T-helper 2 cell (primary cell): ENCODE data around the gene C5orf47.

ENCODE experiments used
- DNase-seq, 5 experiments: peaks; one replicate each; pipeline versions ENCODE4 v3.0.0 to v3.0.0-alpha.2; 2012 to 2022
- total RNA-seq, 2 donors: gene quantifications; one replicate each; lab custom pipeline; 2026; lab: John Stamatoyannopoulos, UW

C5orf47 gene, protein sequence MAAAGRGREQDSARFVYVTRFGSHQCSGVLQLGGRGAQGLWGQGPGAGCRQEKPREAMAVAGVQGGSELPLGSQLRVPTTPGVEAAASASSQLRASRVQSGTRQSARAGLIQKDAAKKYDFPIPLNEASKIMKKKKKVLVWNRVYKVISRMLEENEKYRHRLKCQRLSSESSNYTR
- 0.13 to 0.31 reads per million in 2 donors for total RNA-seq

GRCh38 chr5:173988554-173989431 lies at the start of gene C5orf47:
C5orf47 (plus strand) TSS chr5:173989170; CDS start chr5:173989264, 94 bp downstream.
- no peak for DNase-seq

DNA sequence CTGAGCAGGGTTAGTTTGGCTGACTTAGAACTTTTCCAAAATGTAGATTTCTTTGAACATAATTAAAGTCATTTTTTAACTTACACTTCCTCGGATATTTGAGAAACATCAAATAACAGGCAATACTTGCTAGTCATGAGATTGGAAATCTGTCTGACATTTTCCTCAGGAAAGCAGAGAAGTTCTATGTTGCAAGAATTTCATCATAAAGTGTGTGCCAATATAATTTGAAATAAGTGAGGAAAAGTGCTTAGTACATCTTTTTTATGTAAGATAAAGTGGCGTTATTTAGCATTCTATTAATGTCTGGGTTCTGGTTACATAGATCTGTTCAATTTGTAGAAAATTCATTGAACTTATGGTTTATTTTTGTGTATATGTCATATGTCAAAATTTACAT lies 48.7 kb upstream of the C5orf47 start:
- no peak for DNase-seq

GRCh38 chr5:173941102-173941501 lies 47.9 kb upstream of the C5orf47 start:
- DNase-seq = no peak

DNA sequence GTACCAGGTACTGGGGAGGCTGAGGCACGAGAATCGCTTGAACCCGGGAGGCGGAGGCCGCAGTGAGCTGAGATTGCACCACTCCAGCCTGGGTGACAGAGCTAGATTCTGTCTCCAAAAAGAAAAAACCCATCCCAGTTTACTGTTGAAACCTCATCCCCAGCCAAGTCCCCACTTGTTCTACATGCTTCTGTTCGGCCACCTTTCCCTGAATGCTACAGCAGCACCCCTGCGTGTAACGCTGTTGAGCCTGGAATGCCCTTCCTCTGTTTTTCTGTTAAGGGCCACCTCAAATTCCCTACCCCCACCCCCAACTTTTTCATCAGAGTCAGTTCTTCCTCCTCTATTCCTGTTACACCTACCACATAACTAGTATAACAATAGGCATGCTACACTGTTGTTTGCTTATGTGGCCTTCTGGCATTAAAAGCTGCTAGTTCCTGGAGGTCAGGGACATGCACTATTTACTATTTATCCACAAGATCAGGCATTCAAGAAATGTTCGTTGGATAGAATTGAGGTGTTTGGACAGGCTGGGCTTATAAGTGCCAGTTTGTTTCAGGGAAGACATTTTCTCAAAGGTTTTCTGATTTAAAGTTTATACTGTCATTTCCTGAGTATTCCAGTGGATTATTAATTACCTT lies 47.1 kb upstream of the C5orf47 start:
- no peak for DNase-seq

DNA sequence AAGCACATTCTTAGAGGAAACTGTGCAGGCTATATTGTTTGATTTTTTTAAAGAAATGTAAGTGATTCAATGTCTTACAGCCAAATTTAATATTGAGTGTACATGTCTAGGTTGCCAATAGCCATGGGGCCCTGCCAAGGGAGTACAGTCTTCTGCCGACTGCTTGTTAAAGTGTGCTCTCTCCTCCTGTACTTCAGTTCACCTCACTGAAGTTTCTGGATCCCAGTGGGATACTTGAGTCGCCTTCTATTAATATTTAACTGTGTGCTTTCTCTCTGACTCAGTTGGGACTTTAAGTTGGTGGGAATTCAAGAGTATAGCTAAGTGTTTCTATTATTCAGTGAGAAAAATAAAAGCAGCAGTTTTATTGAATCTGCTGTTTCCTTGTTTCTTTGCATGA lies 44.5 kb upstream of the C5orf47 start:
- DNase-seq = no peak

DNA sequence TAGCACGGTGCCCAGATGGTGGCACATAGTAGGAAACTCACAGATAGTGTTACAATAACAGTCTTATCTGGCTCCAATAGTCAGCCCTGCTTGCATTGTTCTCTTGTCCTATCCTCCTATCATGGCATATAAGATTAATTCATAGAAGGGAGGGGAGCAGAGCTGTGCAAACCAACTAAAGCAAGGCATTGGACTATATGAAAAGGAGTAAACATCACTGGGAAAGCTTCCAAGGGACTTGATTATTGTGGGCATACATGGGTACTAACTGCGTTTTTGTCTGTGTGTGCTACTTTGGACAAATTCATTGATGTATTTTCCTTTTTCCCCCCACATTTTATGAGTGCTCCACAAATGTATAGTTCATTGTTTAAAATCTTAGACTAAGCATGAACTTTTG lies 43.8 kb upstream of the C5orf47 start:
- no peak for DNase-seq

DNA sequence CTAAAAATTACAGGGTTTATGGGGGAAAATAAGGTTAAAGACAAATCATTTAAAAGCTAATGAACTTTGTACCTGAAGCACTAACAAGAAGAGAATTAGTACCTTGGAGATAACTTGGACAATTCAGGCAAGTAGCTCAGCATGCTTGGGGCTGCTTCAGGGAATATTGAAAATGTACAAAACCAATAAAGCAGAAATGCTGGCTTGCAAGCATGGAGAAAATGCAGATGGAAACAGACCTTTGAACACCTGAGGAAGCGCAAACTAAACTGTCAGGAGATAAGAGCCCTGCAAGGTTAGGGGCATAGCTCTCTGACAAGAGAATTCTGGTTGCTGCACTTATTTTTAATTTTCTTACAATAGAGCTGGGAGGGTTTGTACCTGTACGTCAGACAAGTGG lies 42.6 kb upstream of the C5orf47 start:
- no peak for DNase-seq

- DNase-seq = no peak
Observed at GRCh38 chr5:173950829-173951228, 38.1 kb upstream of the C5orf47 start.

DNA sequence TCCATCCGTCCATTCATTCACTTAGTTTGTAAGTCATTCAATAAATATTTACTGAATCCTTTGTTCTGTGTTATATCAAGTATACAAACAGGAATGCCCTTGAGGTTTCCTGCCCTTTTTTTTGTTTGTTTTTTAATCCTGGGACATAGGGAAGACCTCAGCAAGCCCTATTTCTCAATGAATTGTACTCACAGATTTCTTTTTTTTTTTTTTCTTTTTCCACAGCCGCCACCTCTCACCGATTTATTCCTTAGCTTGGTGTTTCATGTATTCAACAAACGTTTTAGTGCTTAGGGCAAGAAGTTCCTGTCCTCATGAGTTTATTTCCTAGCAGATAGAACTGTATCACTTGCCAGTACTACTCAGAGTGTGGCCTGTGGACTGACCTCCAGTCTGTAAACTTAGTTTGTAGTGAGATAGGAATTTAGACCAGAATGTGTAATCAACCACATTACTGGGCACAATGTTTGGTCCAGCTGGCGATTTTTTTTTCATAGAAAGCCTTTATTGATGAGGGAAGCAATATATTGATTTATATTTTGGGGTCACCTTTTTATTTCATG lies 35.4 kb upstream of the C5orf47 start:
- DNase-seq = no peak

- no peak for DNase-seq
Observed at GRCh38 chr5:173954671-173955521, 34.1 kb upstream of the C5orf47 start.

GRCh38 chr5:173960986-173961385 lies 28.0 kb upstream of the C5orf47 start:
- DNase-seq = no peak

- DNase-seq = no peak
Observed at GRCh38 chr5:173961418-173961817, 27.6 kb upstream of the C5orf47 start.

DNA sequence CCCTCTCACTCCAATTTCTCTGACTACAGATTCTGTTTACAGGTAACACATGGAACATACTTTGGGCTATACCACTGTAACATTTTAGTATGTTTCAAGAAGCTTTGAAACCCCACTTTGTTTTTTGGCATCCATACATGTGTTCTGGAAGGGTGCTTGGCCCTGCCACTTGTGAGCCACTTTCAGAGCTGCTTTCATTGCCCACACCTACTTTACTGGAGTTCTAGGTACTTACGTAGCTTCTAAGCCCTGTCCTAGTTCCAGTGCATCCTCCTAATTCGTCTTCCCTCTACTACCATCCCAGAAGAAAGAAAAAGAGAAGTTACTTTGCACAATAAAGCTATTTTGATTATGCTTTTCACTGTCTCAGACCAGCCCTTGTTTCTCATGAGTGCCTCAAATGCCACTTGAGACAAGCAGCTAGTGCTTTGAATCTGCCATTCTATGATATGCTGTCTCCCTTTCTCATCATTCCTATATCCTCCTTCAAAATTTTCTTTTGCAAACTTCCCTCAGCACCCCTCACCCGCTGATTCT lies 26.5 kb upstream of the C5orf47 start:
- DNase-seq = no peak

GRCh38 chr5:173963182-173963838 lies 25.7 kb upstream of the C5orf47 start:
- no peak for DNase-seq

GRCh38 chr5:173963867-173964441 lies 25.0 kb upstream of the C5orf47 start:
- DNase-seq = no peak

DNA sequence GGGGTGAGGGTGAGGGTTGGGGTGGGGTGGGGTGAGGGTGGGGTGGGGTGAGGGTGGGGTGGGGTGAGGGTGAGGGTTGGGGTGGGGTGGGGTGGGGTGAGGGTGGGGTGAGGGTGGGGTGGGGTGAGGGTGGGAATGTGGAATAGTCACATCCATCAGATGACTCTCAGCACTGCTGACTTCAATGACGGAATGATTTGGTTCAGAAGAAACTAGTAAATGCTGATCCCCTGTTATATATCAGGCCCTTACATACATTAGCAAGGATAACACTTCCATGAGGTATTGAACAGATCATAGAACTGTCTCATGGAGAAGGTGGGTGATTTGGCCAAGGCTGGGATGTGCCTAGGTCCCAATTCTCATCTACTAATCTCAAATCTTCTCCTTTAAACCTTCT lies 24.5 kb upstream of the C5orf47 start:
- DNase-seq = no peak

GRCh38 chr5:173967241-173967640 lies 21.7 kb upstream of the C5orf47 start:
- DNase-seq = no peak

GRCh38 chr5:173968154-173968797 lies 20.7 kb upstream of the C5orf47 start:
- DNase-seq = no peak

DNA sequence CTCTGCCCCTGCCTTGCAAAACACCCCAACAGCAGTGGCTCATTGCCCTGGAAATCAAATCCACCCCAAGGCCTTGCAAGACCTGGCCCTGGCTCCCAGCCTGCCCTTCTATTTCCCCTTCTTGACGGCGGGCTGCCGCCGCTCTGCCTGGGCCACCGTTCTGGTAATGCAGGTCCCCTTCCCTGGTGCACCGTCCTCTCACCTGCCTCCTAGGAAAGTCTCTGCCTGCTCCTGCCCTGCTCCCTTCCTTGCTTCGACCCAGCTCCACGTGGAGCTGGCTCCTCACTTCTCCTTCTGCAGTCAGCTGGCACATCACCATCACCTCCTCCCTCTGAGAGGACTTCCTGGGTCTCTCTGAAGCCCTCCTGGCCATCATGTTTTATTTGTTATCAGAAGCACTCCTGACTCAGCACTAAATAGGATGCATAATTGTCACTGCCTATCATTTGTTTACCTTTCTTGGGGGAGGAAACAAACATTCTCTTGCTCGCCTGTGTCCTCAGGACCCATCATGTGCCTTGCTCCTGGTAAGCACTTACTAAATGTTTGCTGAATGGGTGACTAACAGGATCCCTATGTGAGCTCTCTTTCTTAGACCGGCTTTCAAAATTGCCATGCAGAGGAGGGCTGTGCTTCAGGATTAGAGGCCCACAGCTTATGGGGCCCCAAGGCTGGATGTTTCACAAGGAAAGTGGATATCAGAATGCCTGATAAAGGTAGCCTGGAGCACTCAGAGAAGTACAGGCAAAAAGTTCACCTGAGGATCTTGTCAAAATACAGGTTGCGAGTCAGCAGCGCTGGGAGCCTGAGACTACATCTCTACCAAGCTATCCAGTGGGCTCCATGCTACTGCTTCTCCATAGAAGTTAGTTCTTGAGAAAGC lies 19.6 kb upstream of the C5orf47 start:
- DNase-seq = no peak
